Epithelial cell of proximal tubule (primary cell): Measurements from ENCODE around the gene SELENOO. TPM values are rescaled to one million over a fixed set of nuclear protein-coding genes. Genes with fewer than 3 reads are reported as not detected.

Source experiments
- DNase-seq: peaks from one replicate; pipeline ENCODE4 v3.0.0-alpha.2; 2011; ENCODE audit warnings: low read depth
- H3K4me3 ChIP-seq: 2 replicates; pipeline ENCODE4 v1.5.1; 2011; ENCODE audit warnings: low read depth, mild to moderate bottlenecking, low read length
- total RNA-seq: library from RNA; depleted of rRNA; stranded (reverse); fragments of >200 nt; gene quantifications from 2 replicates; pipeline ENCODE4 v1.2.3, GENCODE V29; 2015
- TF ChIP-seq, protein P1 (sequence below): conservative IDR thresholded peaks from 2 replicates; pipeline ENCODE4 v1.5.1; 2012; ENCODE audit warnings: low read depth, mild to moderate bottlenecking, low read length

SELENOO gene
- total RNA-seq, 1 donor from 2014 or later = 31.1 TPM

GRCh38 chr22:50238755-50239154, 37.9 kb downstream of the SELENOO start:
- DNase-seq = no peak
- no peak overlapping the region for H3K4me3 ChIP-seq
- TF ChIP-seq, protein P1, sequence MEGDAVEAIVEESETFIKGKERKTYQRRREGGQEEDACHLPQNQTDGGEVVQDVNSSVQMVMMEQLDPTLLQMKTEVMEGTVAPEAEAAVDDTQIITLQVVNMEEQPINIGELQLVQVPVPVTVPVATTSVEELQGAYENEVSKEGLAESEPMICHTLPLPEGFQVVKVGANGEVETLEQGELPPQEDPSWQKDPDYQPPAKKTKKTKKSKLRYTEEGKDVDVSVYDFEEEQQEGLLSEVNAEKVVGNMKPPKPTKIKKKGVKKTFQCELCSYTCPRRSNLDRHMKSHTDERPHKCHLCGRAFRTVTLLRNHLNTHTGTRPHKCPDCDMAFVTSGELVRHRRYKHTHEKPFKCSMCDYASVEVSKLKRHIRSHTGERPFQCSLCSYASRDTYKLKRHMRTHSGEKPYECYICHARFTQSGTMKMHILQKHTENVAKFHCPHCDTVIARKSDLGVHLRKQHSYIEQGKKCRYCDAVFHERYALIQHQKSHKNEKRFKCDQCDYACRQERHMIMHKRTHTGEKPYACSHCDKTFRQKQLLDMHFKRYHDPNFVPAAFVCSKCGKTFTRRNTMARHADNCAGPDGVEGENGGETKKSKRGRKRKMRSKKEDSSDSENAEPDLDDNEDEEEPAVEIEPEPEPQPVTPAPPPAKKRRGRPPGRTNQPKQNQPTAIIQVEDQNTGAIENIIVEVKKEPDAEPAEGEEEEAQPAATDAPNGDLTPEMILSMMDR = no peak

GRCh38 chr22:50242406-50242949, 41.7 kb downstream of the SELENOO start:
- peak overlapping the region; percentile 97 for H3K4me3 ChIP-seq
- TF ChIP-seq, protein P1 = no peak
- no peak for DNase-seq

DNA sequence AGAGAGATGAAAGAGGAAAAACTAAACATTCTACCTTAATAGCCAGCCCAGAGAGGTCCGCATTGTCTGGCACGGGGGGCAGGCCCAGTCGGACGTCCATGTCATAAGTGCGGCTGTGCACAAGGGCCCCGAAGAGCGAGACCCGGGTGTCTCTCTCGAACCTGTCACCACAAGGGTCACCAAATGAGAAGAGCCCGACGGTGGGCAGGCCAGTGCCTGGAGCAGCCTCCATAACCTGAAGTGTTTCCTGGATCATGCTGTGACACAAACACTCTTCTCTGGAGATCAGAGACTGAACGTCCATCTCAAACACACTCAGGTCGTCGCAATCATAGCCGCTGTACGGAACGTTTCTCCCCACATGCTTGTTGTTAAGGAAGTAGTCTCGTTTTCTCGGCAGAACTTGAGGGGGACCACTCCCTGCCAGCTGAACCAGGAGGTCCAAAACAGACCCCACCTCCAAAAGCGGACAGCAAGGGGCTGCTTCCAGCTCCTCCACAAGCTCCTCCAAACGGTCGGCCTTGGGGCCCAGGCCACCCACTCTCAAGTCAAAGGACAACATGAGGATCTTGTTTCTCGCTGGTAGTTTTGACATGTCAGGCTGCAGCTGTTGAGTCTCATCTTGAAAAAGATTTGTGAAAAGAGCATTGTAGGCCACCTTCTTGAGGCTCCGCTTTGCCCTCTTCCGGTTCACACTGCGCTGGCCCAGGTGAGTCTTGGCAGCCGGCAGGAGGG, 43.0 kb downstream of the SELENOO start:
- H3K4me3 ChIP-seq = peak overlapping the region; percentile 97
- TF ChIP-seq, protein P1 = no peak
- DNase-seq = no peak

DNA sequence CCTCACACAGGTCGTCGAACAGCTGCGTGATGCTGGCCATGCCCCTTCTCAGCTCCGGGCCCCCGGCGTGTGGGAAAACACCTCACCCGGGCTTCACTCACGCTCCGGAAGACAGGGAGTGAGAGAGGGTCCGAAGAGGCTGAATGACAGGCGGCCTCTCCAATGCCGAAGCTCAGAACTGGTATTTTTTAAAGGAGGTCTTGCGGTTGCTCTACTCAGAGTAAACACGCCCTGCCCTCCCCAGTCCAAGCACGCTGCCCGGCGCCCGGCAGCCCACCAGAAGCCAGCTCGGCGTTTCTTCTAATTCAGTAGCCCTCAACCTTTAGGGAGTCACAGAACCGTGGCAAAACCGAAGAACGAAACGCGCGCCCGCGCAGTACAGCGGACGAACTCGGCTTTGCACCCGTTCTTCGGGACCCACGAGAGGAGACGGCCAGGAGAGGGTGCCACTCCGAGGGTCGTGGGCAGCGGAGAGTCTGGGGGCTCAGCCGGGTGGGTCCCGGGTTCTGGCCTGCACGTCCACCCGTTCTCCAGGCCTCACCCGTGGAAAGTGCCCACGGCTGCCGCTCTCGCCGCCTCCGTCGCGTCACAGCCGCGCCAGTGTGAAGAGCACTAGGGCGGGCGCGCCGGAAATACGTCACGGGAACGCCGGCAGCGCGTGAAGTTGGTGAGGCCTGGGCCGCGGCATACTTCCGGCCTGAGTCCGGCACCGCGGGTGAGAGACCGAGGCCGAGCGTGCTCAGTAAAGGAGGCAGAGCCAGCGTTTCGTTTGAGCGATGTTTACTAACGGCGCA, 43.8 kb downstream of the SELENOO start, which contains the start of gene TUBGCP6:
TUBGCP6 (minus strand) TSS at position 604 of the 794 bp plus-strand sequence; CDS start at position 40, 564 bp downstream.
- H3K4me3 ChIP-seq = peak within 1 kb of the TSS; percentile 97
- no peak for DNase-seq
- TF ChIP-seq, protein P1 = peak; percentile 32

DNA sequence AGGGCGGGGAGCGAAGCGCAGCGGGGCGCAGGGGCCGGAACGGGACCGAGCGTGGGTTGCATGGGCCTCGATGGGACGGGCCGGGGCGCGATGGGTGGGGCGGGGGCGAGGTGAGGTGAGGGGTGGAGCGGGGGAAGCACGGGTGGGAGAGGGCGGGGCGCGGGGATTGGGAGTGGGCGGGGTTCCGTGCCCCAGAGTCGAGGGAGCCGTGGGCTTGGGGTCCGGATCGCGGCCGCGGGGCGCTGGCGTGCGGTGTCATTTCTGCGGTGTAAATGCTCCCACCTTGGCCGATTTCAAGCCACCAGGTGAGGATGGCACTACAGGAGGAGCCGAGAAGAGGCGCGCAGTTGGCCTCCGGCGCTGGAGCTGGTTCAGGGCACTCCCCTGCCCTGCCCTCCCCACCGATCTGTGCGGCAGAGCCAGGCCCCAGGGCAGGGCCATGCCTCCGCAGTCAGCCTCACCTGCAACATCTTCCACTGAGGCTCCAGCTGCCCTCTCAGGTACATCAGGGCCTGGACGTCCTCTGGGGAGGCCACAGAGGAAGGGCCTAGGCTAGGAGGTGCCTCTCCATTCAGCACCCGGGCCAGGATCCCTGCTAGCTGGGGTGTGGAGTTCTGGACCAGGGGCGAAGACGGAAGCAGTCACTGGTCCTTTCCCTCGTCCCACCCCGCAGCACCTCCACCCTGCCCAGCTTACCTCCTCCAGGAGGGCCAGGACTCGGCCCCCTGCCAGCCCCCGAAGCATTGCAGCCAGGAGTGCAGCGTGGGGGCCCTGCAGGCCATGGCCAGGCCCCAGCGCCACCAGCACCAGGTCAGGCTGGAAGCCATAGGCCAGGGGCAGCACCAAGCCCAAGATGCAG, 44.6 kb downstream of the SELENOO start:
- DNase-seq = no peak
- TF ChIP-seq, protein P1 = no peak

More for the DNA sequence above, 44.6 kb downstream of the SELENOO start:
- H3K4me3 ChIP-seq = peak overlapping the region; percentile 97
